Stimulated activated CD8-positive, alpha-beta memory T cell treated with anti-CD3 and anti-CD28 coated beads, Interleukin-15, amount 100 ng/mL, for 1 hour (primary cell): ENCODE measurements around the gene DZIP1L.
"Not testable (repeated sequence)": the region's sequence is repeated elsewhere in the genome, so short reads cannot be mapped to it uniquely, and the experiment has no call there.

Source experiments
- DNase-seq: peaks from one replicate; pipeline ENCODE4 v3.0.0-alpha.2; 2020; ENCODE audit warnings: low read depth

Gene DZIP1L, protein sequence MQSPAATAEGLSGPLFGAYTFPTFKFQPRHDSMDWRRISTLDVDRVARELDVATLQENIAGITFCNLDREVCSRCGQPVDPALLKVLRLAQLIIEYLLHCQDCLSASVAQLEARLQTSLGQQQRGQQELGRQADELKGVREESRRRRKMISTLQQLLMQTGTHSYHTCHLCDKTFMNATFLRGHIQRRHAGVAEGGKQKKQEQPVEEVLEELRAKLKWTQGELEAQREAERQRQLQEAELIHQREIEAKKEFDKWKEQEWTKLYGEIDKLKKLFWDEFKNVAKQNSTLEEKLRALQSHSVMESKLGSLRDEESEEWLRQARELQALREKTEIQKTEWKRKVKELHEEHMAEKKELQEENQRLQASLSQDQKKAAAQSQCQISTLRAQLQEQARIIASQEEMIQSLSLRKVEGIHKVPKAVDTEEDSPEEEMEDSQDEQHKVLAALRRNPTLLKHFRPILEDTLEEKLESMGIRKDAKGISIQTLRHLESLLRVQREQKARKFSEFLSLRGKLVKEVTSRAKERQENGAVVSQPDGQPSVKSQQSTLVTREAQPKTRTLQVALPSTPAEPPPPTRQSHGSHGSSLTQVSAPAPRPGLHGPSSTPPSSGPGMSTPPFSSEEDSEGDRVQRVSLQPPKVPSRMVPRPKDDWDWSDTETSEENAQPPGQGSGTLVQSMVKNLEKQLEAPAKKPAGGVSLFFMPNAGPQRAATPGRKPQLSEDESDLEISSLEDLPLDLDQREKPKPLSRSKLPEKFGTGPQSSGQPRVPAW

GRCh38 chr3:138114988-138115971 lies at the start of gene DZIP1L:
TSS of gene DZIP1L (minus strand) at chr3:138115608. CDS start at chr3:138103971, 11,637 bp downstream.
- DNase-seq, result no peak

GRCh38 chr3:138165061-138165460 lies 49.7 kb upstream of the DZIP1L start:
- no peak for DNase-seq

- no peak for DNase-seq
Measured at GRCh38 chr3:138157743-138158142, 42.3 kb upstream of the DZIP1L start.

- DNase-seq, result no peak
Measured at GRCh38 chr3:138154534-138154933, 39.1 kb upstream of the DZIP1L start.

DNA sequence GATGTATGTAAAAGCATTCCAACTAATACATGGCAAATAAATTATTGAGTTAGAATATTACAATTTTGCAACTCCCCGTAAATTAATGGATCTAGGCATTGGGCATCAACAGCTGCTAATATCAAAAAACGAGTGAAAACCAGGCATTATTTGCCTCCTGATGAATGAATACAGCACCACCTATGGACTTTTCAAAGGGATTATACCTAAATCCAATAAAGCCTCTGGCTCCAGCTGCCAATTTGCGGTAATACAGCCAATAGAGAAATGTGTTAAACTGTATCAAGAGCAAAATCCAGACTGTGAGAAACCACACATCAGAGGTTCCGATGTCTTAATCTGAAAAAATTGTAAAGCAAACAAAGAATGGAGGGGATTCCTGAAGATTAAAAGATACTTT lies 33.1 kb upstream of the DZIP1L start:
- no peak for DNase-seq

DNA sequence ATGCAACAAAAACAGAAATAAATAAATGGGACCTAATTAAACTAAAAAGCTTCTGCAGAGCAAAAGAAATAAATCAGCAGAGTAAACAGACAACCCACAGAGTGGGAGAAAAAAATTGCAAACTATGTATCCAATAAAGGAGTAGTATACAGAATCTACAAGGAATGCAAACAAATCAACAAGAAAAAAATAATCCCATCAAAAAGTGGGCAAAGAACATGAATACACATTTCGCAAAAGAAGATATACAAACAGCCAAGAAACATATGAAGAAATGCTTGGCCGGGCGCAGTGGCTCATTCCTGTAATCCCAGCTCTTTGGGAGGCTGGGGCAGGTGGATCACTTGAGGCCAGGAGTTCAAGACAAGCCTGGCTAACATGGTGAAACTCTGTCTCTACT lies 26.8 kb upstream of the DZIP1L start:
- not testable (repeated sequence) for DNase-seq

- no peak for DNase-seq
Measured at GRCh38 chr3:138140940-138141339, 25.5 kb upstream of the DZIP1L start.

GRCh38 chr3:138139691-138140090 lies 24.3 kb upstream of the DZIP1L start:
- no peak for DNase-seq

GRCh38 chr3:138137861-138138260 lies 22.5 kb upstream of the DZIP1L start:
- DNase-seq, result no peak

DNA sequence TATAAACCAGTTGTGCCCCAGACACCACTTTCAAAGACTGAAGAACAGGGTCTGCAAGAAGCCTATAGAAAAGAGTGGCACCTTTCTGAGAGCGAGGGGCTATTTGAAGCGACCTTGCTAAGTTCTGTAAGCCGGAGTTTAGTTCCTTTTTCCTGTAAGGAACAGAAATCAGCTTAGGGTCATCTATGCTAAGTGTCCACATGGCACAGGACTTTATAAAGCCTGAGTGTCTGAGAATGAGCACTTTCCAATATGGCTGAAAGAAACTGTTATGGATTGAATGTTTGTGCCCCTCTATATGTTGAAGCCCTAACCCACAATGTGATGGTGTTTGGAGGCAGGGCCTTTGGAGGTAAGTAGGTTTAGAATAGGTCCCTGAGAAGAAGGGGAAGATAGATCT lies 20.8 kb upstream of the DZIP1L start:
- DNase-seq, result no peak

- no peak for DNase-seq
Measured at GRCh38 chr3:138135833-138136194, 20.4 kb upstream of the DZIP1L start.

GRCh38 chr3:138135146-138135832 lies 19.9 kb upstream of the DZIP1L start:
- no peak for DNase-seq

DNA sequence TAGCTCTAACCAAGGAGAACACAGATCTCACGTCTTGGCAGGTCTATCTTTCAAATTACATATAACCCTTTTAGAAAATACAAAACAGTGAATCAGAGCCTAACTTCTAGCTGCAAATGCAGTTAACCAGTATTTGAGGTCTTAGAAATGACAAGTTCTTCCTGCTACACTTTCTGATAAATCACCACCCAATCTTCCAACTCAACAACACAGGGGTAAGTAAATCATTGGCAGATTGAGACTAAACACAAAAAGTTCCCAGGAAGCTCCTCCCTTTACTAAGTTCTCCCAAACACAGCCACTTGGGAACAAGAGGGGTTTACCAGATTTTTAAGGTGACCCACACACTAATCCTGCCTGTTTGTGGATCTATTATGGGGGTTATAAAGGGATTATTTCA lies 16.8 kb upstream of the DZIP1L start, which contains the start of gene A4GNT:
TSS of gene A4GNT (minus strand) at position 152 of the 400 bp plus-strand sequence. CDS start 1,134 bp downstream, outside the sequence.
- no peak for DNase-seq

GRCh38 chr3:138127636-138128365 lies 12.4 kb upstream of the DZIP1L start:
- no peak for DNase-seq

DNA sequence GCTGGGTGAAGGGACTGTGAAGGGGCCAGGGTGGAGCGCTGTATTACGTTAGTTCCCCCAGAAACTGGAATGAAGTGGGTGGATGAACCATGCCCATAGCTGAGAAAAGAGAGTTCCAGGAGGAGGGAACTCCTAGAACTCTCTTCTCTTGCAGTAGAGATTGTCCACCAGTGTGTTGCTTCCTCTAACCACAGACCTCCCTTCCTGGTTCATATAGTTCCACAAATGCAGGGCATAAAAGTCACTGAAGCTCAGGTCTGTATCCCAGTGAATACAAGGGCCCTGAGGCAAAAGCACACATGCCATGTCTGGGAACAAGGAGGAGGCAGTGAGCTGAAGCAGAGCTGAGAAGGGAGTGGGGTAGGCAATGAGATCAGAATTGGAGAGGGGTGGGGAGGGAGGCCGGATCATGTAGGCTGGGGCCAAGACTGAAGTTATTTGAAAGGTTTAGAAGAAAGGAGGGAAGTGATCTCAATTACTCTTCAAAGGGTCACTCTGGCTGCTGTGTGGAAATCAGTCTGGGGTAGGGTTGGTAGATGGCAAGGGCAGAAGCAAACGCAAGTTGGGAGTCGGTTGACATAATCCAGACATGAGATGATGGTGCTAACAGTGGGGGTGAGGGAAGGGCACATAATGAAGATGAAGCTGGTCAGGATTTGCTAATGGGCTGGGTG lies 10.3 kb upstream of the DZIP1L start:
- DNase-seq, result no peak

GRCh38 chr3:138124706-138125355 lies 9.4 kb upstream of the DZIP1L start:
- DNase-seq, result no peak

- DNase-seq, result no peak
Measured at GRCh38 chr3:138124188-138124587, 8.8 kb upstream of the DZIP1L start.

DNA sequence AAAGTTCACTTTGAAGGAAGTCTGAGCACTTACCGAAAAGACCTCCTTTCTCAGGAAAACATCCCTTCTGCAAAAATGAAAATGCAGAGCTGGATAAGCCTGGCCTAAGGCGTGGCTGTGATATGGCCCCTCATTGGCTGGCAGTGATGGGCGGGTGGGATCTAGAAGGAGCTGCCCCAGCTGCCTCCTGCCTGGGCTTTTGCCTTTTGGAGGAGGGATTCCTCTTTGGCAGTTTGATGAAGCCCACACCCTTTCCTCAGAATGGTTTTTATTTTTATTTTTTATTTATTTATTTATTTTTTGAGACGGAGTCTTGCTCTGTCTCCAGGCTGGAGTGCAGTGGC lies 4.0 kb upstream of the DZIP1L start:
- no peak for DNase-seq

GRCh38 chr3:138118612-138119422 lies 3.4 kb upstream of the DZIP1L start:
- DNase-seq, result no peak
